ENCODE measurements around the gene MGMT.

The MGMT gene

DNA sequence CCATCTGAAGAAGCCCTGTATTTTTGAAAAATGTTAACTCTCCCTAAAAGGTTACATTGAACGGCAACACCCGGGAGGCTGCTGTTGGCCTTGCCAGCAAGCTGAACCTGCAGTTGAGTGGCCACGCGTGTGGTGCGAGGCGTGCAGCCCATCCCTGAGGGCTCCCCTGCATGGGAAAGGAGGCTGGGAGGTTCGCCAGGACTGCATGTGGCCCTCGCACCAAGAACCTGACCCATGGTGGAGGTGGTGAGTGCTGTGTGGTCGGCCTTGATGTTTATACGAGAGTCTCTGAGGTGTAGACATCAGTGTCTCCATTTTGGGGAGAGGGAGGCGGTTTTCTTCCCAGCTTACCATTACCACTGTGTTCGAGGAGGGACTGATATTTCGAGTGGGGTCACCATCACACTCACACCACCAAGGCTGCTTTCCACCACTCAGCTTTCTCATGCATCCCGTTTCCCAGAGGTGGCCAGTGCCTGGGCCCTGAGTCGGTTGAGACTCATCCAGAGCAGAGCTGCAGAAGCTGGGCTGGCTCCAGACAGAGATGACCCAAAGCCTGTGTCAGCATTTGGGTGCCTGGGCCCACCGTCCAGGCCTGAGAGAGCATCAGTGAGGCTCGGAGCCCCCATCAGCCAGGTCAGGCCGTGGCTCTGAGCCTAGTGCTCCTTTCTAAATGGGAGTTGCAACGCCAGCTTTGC, 274.4 kb downstream of the MGMT start:
- DNase-seq (no peak), ATAC-seq (no peak)

DNA sequence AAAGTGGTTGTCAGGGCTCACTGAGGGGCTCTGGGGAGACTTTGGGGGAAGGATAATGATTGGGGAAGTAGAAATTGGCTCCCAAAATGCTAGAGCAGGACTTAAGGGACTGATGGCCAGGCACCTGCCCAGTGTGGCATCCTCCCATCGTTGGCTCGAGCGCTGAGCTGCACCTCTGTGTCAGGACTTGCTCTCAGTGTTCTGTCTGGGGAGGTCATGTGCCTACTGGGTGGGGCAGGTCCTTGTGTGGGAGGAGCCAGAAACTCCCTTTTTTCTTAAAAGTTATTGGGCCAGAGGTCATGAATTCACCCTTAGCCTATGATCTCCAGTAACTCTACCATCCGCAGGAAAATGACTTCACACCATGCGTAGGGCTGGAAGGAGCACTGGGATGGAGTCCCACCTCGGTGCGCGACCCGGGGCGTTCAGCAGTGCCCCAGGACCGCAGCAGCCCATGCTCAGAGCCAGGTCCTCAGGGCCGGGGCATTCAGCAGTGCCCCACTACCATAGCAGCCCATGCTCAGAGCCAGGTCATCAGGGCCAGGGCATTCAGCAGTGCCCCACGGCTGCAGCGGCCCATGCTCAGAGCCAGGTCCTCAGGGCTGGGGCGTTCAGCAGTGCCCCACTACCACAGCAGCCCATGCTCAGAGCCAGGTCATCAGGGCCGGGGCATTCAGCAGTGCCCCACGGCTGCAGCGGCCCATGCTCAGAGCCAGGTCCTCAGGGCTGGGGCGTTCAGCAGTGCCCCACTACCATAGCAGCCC, 275.1 kb downstream of the MGMT start:
- ATAC-seq (no peak), DNase-seq (no peak)

DNA sequence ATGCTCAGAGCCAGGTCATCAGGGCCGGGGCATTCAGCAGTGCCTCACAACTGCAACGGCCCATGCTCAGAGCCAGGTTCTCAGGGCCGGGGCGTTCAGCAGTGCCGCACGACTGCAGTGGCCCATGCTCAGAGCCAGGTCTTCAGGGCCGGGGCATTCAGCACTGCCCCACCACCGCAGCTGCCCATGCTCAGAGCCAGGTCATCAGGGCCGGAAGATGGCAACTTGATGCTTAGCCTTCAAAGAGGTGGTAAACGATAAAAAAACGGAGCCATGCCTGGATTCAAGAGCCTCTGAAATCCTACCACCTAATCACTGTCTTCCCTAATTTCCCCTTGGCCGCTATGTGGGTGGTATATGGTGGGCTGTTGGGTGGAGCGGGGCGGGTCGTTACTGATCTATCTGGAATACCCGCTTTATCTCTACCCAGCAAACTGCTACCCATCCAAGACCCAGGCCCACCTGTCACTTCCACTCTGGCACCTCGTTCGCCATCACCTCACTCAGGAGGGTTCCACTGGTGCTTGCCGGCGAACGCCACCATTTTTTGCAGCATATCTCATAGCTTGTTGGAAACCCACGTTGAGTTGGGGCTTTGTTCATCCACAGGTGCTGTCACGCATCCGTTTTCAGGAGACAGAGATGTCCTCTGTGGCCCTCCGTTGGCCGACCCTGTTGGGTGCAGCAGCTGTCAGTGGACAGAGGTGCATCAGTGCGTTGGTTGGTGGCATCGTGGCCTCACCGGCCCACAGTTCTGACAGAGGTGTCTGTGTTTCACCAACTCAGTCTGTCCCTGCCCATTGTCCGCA, 275.9 kb downstream of the MGMT start:
- no peak for DNase-seq

GRCh38 chr10:129743738-129744133, 276.7 kb downstream of the MGMT start:
- DNase-seq (no peak), ATAC-seq (no peak)

More for the DNA sequence above, 275.9 kb downstream of the MGMT start:
- no peak for ATAC-seq

GRCh38 chr10:129744134-129745111, 277.4 kb downstream of the MGMT start:
- ATAC-seq, result no peak
- DNase-seq, result no peak

GRCh38 chr10:129745186-129745750, 278.2 kb downstream of the MGMT start:
- ATAC-seq (no peak), DNase-seq (no peak)

DNA sequence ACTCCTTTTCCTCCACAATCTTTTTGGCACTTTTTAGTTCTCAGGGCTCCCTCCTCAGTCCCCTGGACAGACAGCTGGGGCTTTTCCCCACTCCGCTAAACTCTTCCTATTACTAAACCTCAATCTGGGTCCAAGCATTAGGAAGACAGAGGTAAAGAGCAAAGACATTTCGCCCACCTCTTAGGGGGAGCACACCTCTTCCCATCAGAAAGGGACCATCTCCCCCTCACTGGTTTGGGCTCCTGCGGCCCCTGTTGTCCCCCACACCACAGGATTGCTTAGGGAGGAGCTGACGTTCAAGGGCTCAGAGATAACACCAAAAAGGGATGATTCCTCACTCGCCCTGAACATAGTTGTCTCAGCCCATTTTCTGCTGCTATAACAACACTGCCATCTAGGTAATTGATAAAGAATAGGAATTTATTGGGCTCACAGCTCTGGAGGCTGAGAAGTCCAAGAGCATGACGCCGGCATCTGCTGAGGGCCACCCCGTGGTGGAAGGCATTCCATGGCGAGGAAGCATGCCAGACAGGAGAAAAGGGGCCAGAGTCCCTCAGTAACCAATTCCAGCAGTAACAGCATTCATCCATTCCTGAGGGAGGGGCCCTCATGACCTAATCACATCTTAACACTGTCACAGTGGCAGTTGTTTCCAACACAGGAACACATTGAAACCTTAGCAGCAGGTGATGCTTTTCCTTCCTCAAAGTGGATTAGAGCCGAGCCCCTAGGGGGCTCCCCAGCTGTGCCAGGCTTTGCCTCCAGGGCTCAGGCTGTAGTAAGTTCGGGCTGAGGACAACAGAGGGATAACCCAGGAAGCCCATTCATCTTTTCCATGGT, 287.4 kb downstream of the MGMT start:
- no peak for DNase-seq
- ATAC-seq, result no peak

GRCh38 chr10:129755158-129755591, 288.1 kb downstream of the MGMT start:
- no peak for ATAC-seq
- no peak for DNase-seq

DNA sequence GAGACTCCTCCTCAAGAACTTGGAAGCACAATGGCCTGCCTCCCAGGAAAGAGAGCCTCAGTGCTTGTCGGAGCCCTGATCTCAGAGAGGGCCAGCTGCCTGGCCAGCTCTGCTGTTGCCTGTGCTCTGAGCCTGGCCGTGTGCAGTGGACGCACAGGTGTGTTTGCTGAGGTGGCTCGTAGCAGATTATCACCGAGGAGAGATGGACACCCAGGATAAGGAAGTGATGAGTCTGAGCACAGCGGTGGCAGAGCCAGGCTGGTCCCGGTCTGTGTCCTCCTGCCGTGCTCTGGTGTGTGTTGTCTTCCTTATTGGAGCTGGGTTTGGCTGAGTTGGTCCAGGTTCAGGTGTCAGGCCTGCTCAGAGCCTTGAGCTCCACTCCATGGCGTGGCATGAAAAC, 288.6 kb downstream of the MGMT start:
- DNase-seq (no peak), ATAC-seq (no peak)

- DNase-seq, result no peak
- ATAC-seq, result no peak
Observed at GRCh38 chr10:129756912-129757901, 290.2 kb downstream of the MGMT start.

GRCh38 chr10:129758207-129759021, 291.4 kb downstream of the MGMT start:
- ATAC-seq, result no peak
- DNase-seq, result no peak

DNA sequence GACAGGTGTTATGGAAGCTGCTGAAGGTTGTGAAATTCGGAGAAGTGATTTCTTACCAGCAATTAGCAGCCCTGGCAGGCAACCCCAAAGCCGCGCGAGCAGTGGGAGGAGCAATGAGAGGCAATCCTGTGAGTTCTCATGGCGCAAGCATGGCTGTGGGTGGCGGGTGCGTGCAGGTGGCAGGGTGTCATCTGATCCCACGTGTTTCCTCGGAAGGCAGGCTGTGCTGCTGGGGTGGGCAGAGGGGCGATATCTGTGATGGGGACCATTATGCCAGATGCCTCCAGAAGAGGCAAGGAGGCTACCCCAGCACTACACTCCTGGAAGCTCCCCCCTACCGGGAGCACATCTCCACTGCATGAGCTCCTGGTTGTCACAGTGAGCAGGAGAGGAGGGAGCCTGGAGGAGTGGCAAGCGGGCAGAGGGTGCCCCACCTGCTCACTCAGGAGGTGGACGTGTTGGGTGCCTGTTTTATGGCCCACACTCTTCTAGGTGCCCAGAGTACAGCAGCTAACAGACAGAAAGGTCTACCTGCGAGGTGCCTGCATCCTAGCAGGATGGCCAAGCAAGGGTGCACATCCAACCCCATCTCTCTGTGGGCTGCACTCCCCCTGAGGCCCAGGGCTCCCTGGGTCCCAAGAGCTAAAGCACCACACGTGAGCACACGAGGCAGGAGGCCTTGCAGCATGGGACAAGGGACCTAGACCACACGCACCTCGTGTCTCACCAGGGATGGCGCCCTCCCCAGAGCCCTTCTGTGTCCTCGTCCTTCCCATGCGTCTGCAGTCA, 292.4 kb downstream of the MGMT start:
- DNase-seq (no peak), ATAC-seq (no peak)

GRCh38 chr10:129760003-129760315, 292.9 kb downstream of the MGMT start:
- ATAC-seq (no peak), DNase-seq (no peak)

DNA sequence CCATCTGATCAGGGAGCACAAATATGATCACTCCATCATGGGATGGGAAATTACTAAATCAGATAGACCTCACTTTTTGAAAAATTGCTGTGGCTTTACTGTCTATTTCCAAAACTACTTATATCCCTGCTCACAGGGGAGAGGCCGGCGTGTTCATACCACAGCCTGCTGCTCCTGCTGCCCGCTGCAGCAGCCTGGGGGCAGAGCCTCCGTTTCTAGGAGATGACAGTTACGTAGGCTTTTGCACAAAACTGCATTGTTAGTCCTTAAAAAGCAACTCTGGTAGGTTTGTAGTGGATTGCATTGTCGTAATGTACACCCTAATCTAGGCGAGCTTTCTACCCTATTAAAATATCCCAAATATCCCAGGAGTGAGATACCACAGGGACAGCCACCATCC, 293.4 kb downstream of the MGMT start:
- ATAC-seq, result no peak
- no peak for DNase-seq

- ATAC-seq (no peak), DNase-seq (no peak)
Observed at GRCh38 chr10:129761197-129761972, 294.3 kb downstream of the MGMT start.
